Psoas muscle (tissue), 8 donors: ENCODE measurements around the gene PDHX. TPM values are rescaled to one million over a fixed set of nuclear protein-coding genes. Genes with fewer than 3 reads are reported as not detected.
"Not testable (repeated sequence)": the region's sequence is repeated elsewhere in the genome, so short reads cannot be mapped to it uniquely, and the experiment has no call there.

Experiments used
- ATAC-seq, 4 donors: fragments of 200-7000 bp; cut with Tn5 transposase; one replicate each; pipeline ENCODE4 v1.9.1; 2020; ENCODE audit warnings: moderate library complexity in 3 of 4, mild to moderate bottlenecking in 2 of 4
- DNase-seq, 2 donors: peaks; one replicate each; pipeline ENCODE4 v3.0.0-alpha.2; 2020
- H3K27ac ChIP-seq: fragments of 200-600 bp; one replicate; pipeline ENCODE4 v1.8.0; 2022
- H3K27me3 ChIP-seq, 3 donors: fragments of 200-600 bp in 1 of 3; one replicate each; pipeline versions ENCODE4 v1.6.1 to v1.8.0; 2013 to 2022; ENCODE audit warnings: low read length in 2 of 3, mild to moderate bottlenecking in 2 of 3, moderate library complexity in 1 of 3; ENCODE audit not compliant: insufficient read depth in 3 of 3
- H3K36me3 ChIP-seq, 2 donors: fragments of 200-600 bp in 1 of 2; one replicate each; pipeline versions ENCODE4 v1.6.1 to v1.8.0; 2013 to 2022; ENCODE audit warnings: low read depth in 1 of 2, mild to moderate bottlenecking in 1 of 2, moderate library complexity in 1 of 2; ENCODE audit not compliant: insufficient read depth in 1 of 2
- H3K4me1 ChIP-seq: fragments of 200-600 bp; one replicate; pipeline ENCODE4 v1.8.0; 2022
- H3K4me3 ChIP-seq: fragments of 200-600 bp; one replicate; pipeline ENCODE4 v1.8.0; 2022; ENCODE audit warnings: mild to moderate bottlenecking
- H3K9me3 ChIP-seq: fragments of 200-600 bp; one replicate; pipeline ENCODE4 v1.8.0; 2022
- CTCF ChIP-seq: fragments of 200-600 bp; IDR thresholded peaks from one replicate; pipeline ENCODE4 v1.8.0; 2022; ENCODE audit warnings: antibody characterized with exemption
- WGBS, 3 donors: extraction: QIAGEN DNeasy Blood & Tissue Kit; methylation state at CpG; one replicate each; pipeline versions ENCODE4 v1.1.6 to v1.1.7; 2013; 5-methylcytosine and 5-hydroxymethylcytosine counted together
- intact Hi-C, 2 donors: fragments of 100-400 bp; cut with DNase I; formaldehyde crosslinking; loops; one replicate each; pipeline versions ENCODE4 v1.11.0 to v1.14.2; 2022
- polyA plus RNA-seq, 3 donors: library from polyadenylated mRNA; stranded (reverse); fragments of 200-250 nt; gene quantifications; one replicate each; pipeline ENCODE4 v1.2.3, GENCODE V29; 2013
- total RNA-seq, 4 donors: library from RNA; stranded (reverse); fragmentation: NEBNext Ultra II Directional in 2 of 4; extraction: Animal tissue kit (Norgen Biotek cat#: 25700) in 2 of 4; gene quantifications; one replicate each; pipeline versions ENCODE4 v1.2.1 to v1.2.4, GENCODE V29; 2021 to 2023
- donor health status: healthy with polysubstance abuse.
- donor health status: DM: no; HTN: no; CAD: no; lungs with moderate emphysema.
- donor health status: Bipolar disorder and iron deficiency.
- donor health status: healthy.
- donor health status: DM: yes; HTN: yes; CAD: no.
- donor health status: DM: no; HTN: no; CAD: no.
- donor health status: DM: no; HTN: no; CAD: no.
- donor health status: DM: yes; HTN: yes; CAD: no.

The PDHX gene
- total and polyA plus RNA-seq, 7 donors: 64.6 to 189 (median 101) TPM

- no peak for ATAC-seq
- 66 to 83% (median 68%) methylated on average over 2 of the region's 2 CpGs for WGBS, 3 donors
- Histone ChIP-seq H3K27ac (peak overlapping the region; percentile 72), H3K36me3 (no peaks in the 10 kb centered on the region), H3K4me1 (peaks cover 51% of the 10 kb centered on the region), H3K9me3 (no peaks in the 10 kb centered on the region), H3K4me3 (peak overlapping the region; percentile 52), H3K27me3 (no peaks in the 10 kb centered on the region)
- intact Hi-C loops: no loop called here
- TF ChIP-seq CTCF: no peak
- no peak for DNase-seq
These were observed 4.7 kb upstream of the PDHX start for GRCh38 chr11:34911676-34912075.

GRCh38 chr11:34913556-34913955 is 2.9 kb upstream of the PDHX start:
- H3K27me3 ChIP-seq, H3K36me3 ChIP-seq, H3K4me3 ChIP-seq, H3K27ac ChIP-seq, H3K9me3 ChIP-seq, intact Hi-C loops, DNase-seq, ATAC-seq: not testable (repeated sequence)
- H3K4me1 ChIP-seq: peaks cover 47% of the 10 kb centered on the region
- 93 to 98% (median 97%) methylated on average over 10 of the region's 10 CpGs for WGBS, 3 donors

- ATAC-seq (peak; percentile 4 to 29 (median 16)), DNase-seq (no peak)
- peak overlapping the region; percentile 81 for H3K4me3 ChIP-seq
- intact Hi-C loops: no loop called here
- no peak for TF ChIP-seq CTCF
- H3K27me3 ChIP-seq: no peaks in the 10 kb centered on the region
- peaks cover 0 to 6% of the 10 kb centered on the region in 2 donors for H3K36me3 ChIP-seq
- 3 to 6% (median 4%) methylated on average over 34 of the region's 34 CpGs for WGBS, 3 donors
- peaks cover 42% of the 10 kb centered on the region for H3K4me1 ChIP-seq
- H3K27ac ChIP-seq: peak overlapping the region; percentile 96
- H3K9me3 ChIP-seq: no peaks in the 10 kb centered on the region
These were observed 1.0 kb upstream of the PDHX start for GRCh38 chr11:34915136-34916014.

GRCh38 chr11:34916843-34917770 is 689 bp downstream of the PDHX start:
- no peak for DNase-seq
- peaks cover 0 to 6% of the 10 kb centered on the region in 2 donors for H3K36me3 ChIP-seq
- peaks cover 40% of the 10 kb centered on the region for H3K4me1 ChIP-seq
- no peaks in the 10 kb centered on the region for H3K9me3 ChIP-seq
- peak in 3 of 4 donors; percentile 18 to 47 (median 21) for ATAC-seq
- peak overlapping the region; percentile 81 for H3K4me3 ChIP-seq
- no peak for TF ChIP-seq CTCF
- peak overlapping the region; percentile 96 for H3K27ac ChIP-seq
- intact Hi-C loops: no loop called here
- WGBS, 3 donors: 11 to 15% (median 11%) methylated on average over 23 of the region's 23 CpGs
- no peaks in the 10 kb centered on the region for H3K27me3 ChIP-seq

GRCh38 chr11:34921156-34921555 is 4.7 kb downstream of the PDHX start:
- no peak for ATAC-seq
- no peak for DNase-seq
- intact Hi-C loops: no loop called here
- no peak for TF ChIP-seq CTCF
- H3K27ac ChIP-seq: no peak overlapping the region
- no peak overlapping the region for H3K4me3 ChIP-seq
- H3K9me3 ChIP-seq: no peaks in the 10 kb centered on the region
- H3K4me1 ChIP-seq: peaks cover 66% of the 10 kb centered on the region
- H3K36me3 ChIP-seq: peaks cover 0 to 6% of the 10 kb centered on the region in 2 donors
- no peaks in the 10 kb centered on the region for H3K27me3 ChIP-seq
- WGBS, 3 donors: 92 to 96% (median 93%) methylated on average over 4 of the region's 4 CpGs
